K562 (cell line): ENCODE measurements around the gene CD109. TPM values are rescaled to one million over a fixed set of nuclear protein-coding genes. Genes with fewer than 3 reads are reported as not detected.

Experiments used
- ATAC-seq: fragments of 200-7000 bp; cut with Tn5 transposase; 3 replicates; pipeline ENCODE4 v1.9.1; 2020; ENCODE audit warnings: moderate library complexity
- BruUV-seq: library from RNA; stranded (reverse); fragments of 400-500 nt; replicated peaks from 2 replicates; lab custom pipeline; 2021; lab: Mats Ljungman, UMichigan
- CTCF ChIA-PET: fragments of 300-600 bp; formaldehyde crosslinking; extraction: SDS; loops from one replicate; lab custom pipeline; 2021; ENCODE audit warnings: low intra/inter-chr PET ratio; lab: Yijun Ruan, JAX
- POLR2A ChIA-PET: fragments of 300-600, 350-650 bp; sonication (Branson Sonifier 250); formaldehyde crosslinking; extraction: SDS; loops from one replicate; lab custom pipeline; 2021; ENCODE audit warnings: antibody characterized with exemption, inconsistent platforms; lab: Yijun Ruan, JAX
- DNase-seq, 4 experiments: peaks; one replicate each; pipeline versions ENCODE4 v3.0.0 to v3.0.0-alpha.2; 2011 to 2018; ENCODE audit warnings: low spot score in 3 of 4, mixed read lengths in 3 of 4; ENCODE audit errors: extremely low read depth in 1 of 4
- FAIRE-seq: peaks from 2 replicates; lab custom pipeline; 2011; peaks lifted over from hg19 to GRCh38; lab: Jason Lieb, UNC
- H2AFZ ChIP-seq: 2 replicates; pipeline ENCODE4 v1.6.0; 2011; ENCODE audit warnings: low read depth, low read length, control low read depth, inconsistent platforms
- H3K27ac ChIP-seq: fragments of 200-600 bp; 3 replicates; pipeline ENCODE4 v1.8.0; 2011; ENCODE audit warnings: low read depth, mild to moderate bottlenecking, control low read depth, inconsistent platforms, low read length, moderate library complexity, mixed read lengths; ENCODE audit errors: extremely low read depth
- H3K27me3 ChIP-seq, 2 experiments: fragments of 300-600 bp in 1 of 2; 2 replicates in 1 of 2; 3 replicates in 1 of 2; pipeline versions ENCODE4 v1.6.0 to v1.8.0; 2011; ENCODE audit warnings: inconsistent platforms in 2 of 2, low read length in 2 of 2, mild to moderate bottlenecking in 1 of 2, mixed read lengths in 1 of 2, moderate library complexity in 1 of 2; ENCODE audit not compliant: control insufficient read depth in 2 of 2, insufficient read depth in 2 of 2
- H3K36me3 ChIP-seq: fragments of 300-600 bp; 3 replicates; pipeline ENCODE4 v1.8.0; 2011; ENCODE audit warnings: mild to moderate bottlenecking, low read length, inconsistent platforms; ENCODE audit not compliant: control insufficient read depth, insufficient read depth
- H3K4me1 ChIP-seq, 2 experiments: fragments of 200-600 bp in 1 of 2; replicated peaks in 1 of 2; 2 replicates in 1 of 2; 3 replicates in 1 of 2; pipeline versions ENCODE4 v1.5.1 to v1.8.0; 2011; ENCODE audit warnings: inconsistent platforms in 2 of 2, low read length in 2 of 2, mild to moderate bottlenecking in 1 of 2, mixed read lengths in 1 of 2, moderate library complexity in 1 of 2; ENCODE audit not compliant: control insufficient read depth in 2 of 2, insufficient read depth in 2 of 2
- H3K4me2 ChIP-seq: 2 replicates; pipeline ENCODE4 v1.6.1; 2011; ENCODE audit warnings: low read length, control low read depth, inconsistent platforms, mixed read lengths; ENCODE audit not compliant: insufficient read depth
- H3K4me3 ChIP-seq: fragments of 200-600 bp; sonication (generic), shearing (Covaris generic); 2 replicates; pipeline ENCODE4 v1.5.1; 2016; ENCODE audit warnings: control low read depth, inconsistent platforms
- H3K79me2 ChIP-seq: fragments of 200-600 bp; 3 replicates; pipeline ENCODE4 v1.8.0; 2011; ENCODE audit warnings: low read length, inconsistent platforms; ENCODE audit not compliant: control insufficient read depth, insufficient read depth
- H3K9ac ChIP-seq, 2 experiments: 2 replicates each; pipeline versions ENCODE4 v1.6.0 to v1.6.1; 2011; ENCODE audit warnings: low read depth in 2 of 2, low read length in 2 of 2, control low read depth in 1 of 2, inconsistent platforms in 1 of 2, mild to moderate bottlenecking in 1 of 2, mixed read lengths in 1 of 2; ENCODE audit not compliant: insufficient read depth in 1 of 2
- H3K9me1 ChIP-seq: one replicate; pipeline ENCODE4 v1.6.0; 2011; ENCODE audit warnings: inconsistent platforms, mild to moderate bottlenecking, low read length, moderate library complexity; ENCODE audit not compliant: control insufficient read depth, insufficient read depth
- H3K9me3 ChIP-seq: replicated peaks from 2 replicates; pipeline ENCODE4 v1.5.1; 2011; ENCODE audit warnings: low read depth, low read length, inconsistent platforms; ENCODE audit not compliant: control insufficient read depth, insufficient read depth
- H4K20me1 ChIP-seq: replicated peaks from 2 replicates; pipeline ENCODE4 v1.6.1; 2011; ENCODE audit warnings: low read length, inconsistent platforms, mixed read lengths; ENCODE audit not compliant: control insufficient read depth, insufficient read depth
- BRF1 ChIP-seq: IDR thresholded peaks from 3 replicates; pipeline ENCODE4 v1.6.1; 2011; ENCODE audit warnings: borderline replicate concordance, mild to moderate bottlenecking; ENCODE audit not compliant: insufficient read length; ENCODE audit errors: extremely low read depth
- C11orf30 ChIP-seq: fragments of 450-650 bp; IDR thresholded peaks from 2 replicates; pipeline ENCODE4 v1.6.1; 2016; ENCODE audit warnings: low read depth, mild to moderate bottlenecking
- CXXC5 ChIP-seq: fragments of 250-450 bp; sonication (Bioruptor Pico); IDR thresholded peaks from 2 replicates; pipeline ENCODE4 v1.8.0; 2022; ENCODE audit warnings: inconsistent platforms, mild to moderate bottlenecking, moderate library complexity
- HMG20A ChIP-seq: fragments of 450-650 bp; formaldehyde crosslinking; conservative IDR thresholded peaks from 2 replicates; pipeline ENCODE4 v1.4.0; 2020; ENCODE audit warnings: mild to moderate bottlenecking, mixed read lengths
- MAFG ChIP-seq: fragments of 450-650 bp; conservative IDR thresholded peaks from 2 replicates; pipeline ENCODE4 v1.6.1; 2016; ENCODE audit warnings: missing genetic modification characterization, missing compliant biosample characterization
- MTF1 ChIP-seq: fragments of 250-450 bp; sonication (Bioruptor Pico); IDR thresholded peaks from 2 replicates; pipeline ENCODE4 v1.9.0; 2021; ENCODE audit warnings: moderate library complexity, mild to moderate bottlenecking, inconsistent platforms, borderline replicate concordance
- TARDBP ChIP-seq: fragments of 450-650 bp; IDR thresholded peaks from 2 replicates; pipeline ENCODE4 v1.6.1; 2016
- ZNF143 ChIP-seq: sonication (generic); formaldehyde crosslinking; IDR thresholded peaks from 2 replicates; pipeline ENCODE4 v1.9.0; 2022; ENCODE audit warnings: mild to moderate bottlenecking, missing genetic modification reagents
- ZNF197 ChIP-seq: fragments of 200-800 bp; sonication (Bioruptor generic); IDR thresholded peaks from 2 replicates; pipeline ENCODE4 v1.6.1; 2016; ENCODE audit warnings: low read depth, missing genetic modification characterization, missing compliant biosample characterization
- ZNF263 ChIP-seq: sonication (generic); formaldehyde crosslinking; IDR thresholded peaks from 2 replicates; pipeline ENCODE4 v1.8.0; 2022; ENCODE audit warnings: mild to moderate bottlenecking, missing genetic modification reagents, borderline replicate concordance
- WGBS: fragments of 100-300 bp; shearing (Covaris generic); methylation state at CpG from one replicate; pipeline ENCODE4 v1.1.6; 2016; ENCODE audit warnings: low coverage, mixed read lengths; ENCODE audit not compliant: insufficient coverage; ENCODE audit errors: missing lambda C conversion rate; 5-methylcytosine and 5-hydroxymethylcytosine counted together
- in situ Hi-C: fragments of 300-500 bp; cut with MboI; formaldehyde crosslinking; loops from 4 replicates; pipeline ENCODE4 v1.15.0; 2018; ENCODE audit warnings: inconsistent platforms, mixed read lengths
- intact Hi-C: fragments of 100-400 bp; cut with micrococcal nuclease; formaldehyde crosslinking; loops from 2 replicates; pipeline ENCODE4 v1.14.2; 2022
- polyA plus RNA-seq, 8 experiments: library from polyadenylated mRNA; depleted of rRNA in 4 of 8; stranded (reverse) in 5 of 8; unstranded in 3 of 8; fragments of >200 nt; fragmentation: Nextera tagmentation in 2 of 8; fragmentation: Illumina TruSeq in 1 of 8; extraction: Ambion mirVana in 2 of 8; extraction: Trizol in 1 of 8; gene quantifications; 2 replicates each; pipeline versions ENCODE4 v1.2.1 to v1.2.3, GENCODE V29; 2011 to 2014; ENCODE audit warnings: inconsistent platforms in 1 of 8, missing spikeins in 1 of 8
- total RNA-seq, 7 experiments: library from RNA; depleted of rRNA in 6 of 7; stranded (reverse); fragments of >200 nt in 6 of 7; fragmentation: Illumina TruSeq in 2 of 7; extraction: Trizol in 2 of 7; gene quantifications; 2 replicates each; pipeline versions ENCODE4 v1.2.1 to v1.2.3, GENCODE V29; 2011 to 2021; ENCODE audit warnings: low replicate concordance in 1 of 7
- TF ChIP-seq, protein P1 (sequence below): fragments of 150-350 bp; IDR thresholded peaks from 2 replicates; pipeline ENCODE4 v1.6.1; 2014; ENCODE audit warnings: low read depth, mild to moderate bottlenecking, low read length, borderline replicate concordance
- TF ChIP-seq, protein P2 (sequence below): fragments of 450-650 bp; IDR thresholded peaks from 2 replicates; pipeline ENCODE4 v1.6.1; 2016; ENCODE audit warnings: low read depth, mild to moderate bottlenecking, moderate library complexity

CD109 gene
- total and polyA plus RNA-seq, 9 of the 15 experiments (the other 6 are each of a cell fraction or from before 2014, with no cell fraction given), result under 0.01 to 0.22 (median 0.11) TPM

DNA sequence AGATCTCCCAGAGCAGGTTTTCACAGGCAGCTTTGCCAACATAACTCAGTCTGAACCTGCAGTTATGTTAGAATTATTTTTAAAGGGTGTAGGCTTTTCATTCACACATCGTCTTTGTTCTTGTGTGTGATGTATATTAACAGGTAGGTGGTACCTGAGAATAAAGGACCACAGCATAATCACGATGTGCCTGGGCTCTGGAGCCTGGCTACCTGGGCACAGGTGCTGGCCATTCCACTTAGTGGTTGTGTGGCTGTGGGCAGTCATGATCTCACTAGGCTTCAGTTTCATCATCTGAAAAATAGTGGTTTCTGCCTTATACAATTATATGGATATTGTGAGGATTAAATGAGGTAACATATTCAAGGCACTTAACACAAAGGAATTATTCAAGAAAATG is 6.4 kb downstream of the CD109 start (continued):
- no peak for TF ChIP-seq TARDBP
- TF ChIP-seq, protein P1, sequence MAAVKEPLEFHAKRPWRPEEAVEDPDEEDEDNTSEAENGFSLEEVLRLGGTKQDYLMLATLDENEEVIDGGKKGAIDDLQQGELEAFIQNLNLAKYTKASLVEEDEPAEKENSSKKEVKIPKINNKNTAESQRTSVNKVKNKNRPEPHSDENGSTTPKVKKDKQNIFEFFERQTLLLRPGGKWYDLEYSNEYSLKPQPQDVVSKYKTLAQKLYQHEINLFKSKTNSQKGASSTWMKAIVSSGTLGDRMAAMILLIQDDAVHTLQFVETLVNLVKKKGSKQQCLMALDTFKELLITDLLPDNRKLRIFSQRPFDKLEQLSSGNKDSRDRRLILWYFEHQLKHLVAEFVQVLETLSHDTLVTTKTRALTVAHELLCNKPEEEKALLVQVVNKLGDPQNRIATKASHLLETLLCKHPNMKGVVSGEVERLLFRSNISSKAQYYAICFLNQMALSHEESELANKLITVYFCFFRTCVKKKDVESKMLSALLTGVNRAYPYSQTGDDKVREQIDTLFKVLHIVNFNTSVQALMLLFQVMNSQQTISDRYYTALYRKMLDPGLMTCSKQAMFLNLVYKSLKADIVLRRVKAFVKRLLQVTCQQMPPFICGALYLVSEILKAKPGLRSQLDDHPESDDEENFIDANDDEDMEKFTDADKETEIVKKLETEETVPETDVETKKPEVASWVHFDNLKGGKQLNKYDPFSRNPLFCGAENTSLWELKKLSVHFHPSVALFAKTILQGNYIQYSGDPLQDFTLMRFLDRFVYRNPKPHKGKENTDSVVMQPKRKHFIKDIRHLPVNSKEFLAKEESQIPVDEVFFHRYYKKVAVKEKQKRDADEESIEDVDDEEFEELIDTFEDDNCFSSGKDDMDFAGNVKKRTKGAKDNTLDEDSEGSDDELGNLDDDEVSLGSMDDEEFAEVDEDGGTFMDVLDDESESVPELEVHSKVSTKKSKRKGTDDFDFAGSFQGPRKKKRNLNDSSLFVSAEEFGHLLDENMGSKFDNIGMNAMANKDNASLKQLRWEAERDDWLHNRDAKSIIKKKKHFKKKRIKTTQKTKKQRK, result no peak
- no peak for TF ChIP-seq ZNF263 (CRISPR knock-in tag)
- no peak for TF ChIP-seq HMG20A (CRISPR knock-in tag)
- TF ChIP-seq BRF1, result no peak
- no peak for TF ChIP-seq CXXC5 (CRISPR knock-in tag)
- no peak for TF ChIP-seq ZNF143 (CRISPR knock-in tag)

DNA sequence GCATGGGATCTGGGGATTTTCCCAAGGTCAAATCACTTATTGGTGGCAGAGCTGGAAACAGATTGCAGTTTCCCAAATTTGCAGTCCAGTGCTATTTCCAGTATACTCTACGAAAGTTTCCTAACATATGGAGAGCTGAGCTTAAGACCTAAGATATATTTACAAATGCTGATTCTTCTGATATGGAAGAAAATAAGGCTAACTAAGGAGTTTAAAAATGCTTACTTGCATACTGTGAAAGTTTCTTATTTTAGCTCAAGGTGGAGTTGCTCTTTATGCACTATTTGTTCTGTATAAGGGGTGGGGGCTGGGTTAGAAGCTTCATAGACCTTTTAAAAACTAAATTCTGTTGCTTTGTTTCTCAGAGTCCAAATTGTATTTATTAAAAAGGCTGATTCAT is 7.5 kb downstream of the CD109 start:
- intact Hi-C loops, result no loop called here
- POLR2A ChIA-PET, result no interaction called here

More for the DNA sequence above, 7.5 kb downstream of the CD109 start:
- H3K27ac ChIP-seq, result no peak overlapping the region
- no peaks in the 10 kb centered on the region for H3K36me3 ChIP-seq
- no peak overlapping the region for H3K9ac ChIP-seq
- DNase-seq (no peak), ATAC-seq (no peak), FAIRE-seq (no peak)
- H3K79me2 ChIP-seq, result no peaks in the 10 kb centered on the region
- H3K9me1 ChIP-seq, result no peaks in the 10 kb centered on the region
- no TSS peak for BruUV-seq
- TF ChIP-seq C11orf30, result 0 out of 2 replicates have a peak, but pooled peaks have one; percentile 7
- TF ChIP-seq MAFG (tag), result 0 out of 2 replicates have a peak, but pooled peaks have one; percentile 7
- TF ChIP-seq MTF1 (CRISPR knock-in tag), result no peak
- TF ChIP-seq ZNF197 (CRISPR knock-in tag), result no peak
- TF ChIP-seq, protein P2, sequence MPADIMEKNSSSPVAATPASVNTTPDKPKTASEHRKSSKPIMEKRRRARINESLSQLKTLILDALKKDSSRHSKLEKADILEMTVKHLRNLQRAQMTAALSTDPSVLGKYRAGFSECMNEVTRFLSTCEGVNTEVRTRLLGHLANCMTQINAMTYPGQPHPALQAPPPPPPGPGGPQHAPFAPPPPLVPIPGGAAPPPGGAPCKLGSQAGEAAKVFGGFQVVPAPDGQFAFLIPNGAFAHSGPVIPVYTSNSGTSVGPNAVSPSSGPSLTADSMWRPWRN, result no peak
- no peak overlapping the region for H2AFZ ChIP-seq
- H3K4me2 ChIP-seq, result no peak overlapping the region
- CTCF ChIA-PET, result no interaction called here
- 6% methylated on average over 1 of the region's 1 CpG for WGBS
- H4K20me1 ChIP-seq, result no peaks in the 10 kb centered on the region
- H3K9me3 ChIP-seq, result no peaks in the 10 kb centered on the region
- no peaks in the 10 kb centered on the region for H3K4me1 ChIP-seq
- in situ Hi-C loops, result no loop called here
- H3K4me3 ChIP-seq, result no peak overlapping the region
- peaks cover 0 to 5% of the 10 kb centered on the region in 2 experiments; a peak in 2 of 5 replicates for H3K27me3 ChIP-seq
